Measurements from ENCODE around the gene HSP90AA1.
A peak's percentile ranks its signal among the peaks of the same experiment; 100 is the strongest.

The HSP90AA1 gene

GRCh38 chr14:102050026-102050405 is 36.8 kb downstream of the HSP90AA1 start:
- DNase-seq: no peak
- Histone ChIP-seq H4K20me1 (ENCODE audit: insufficient read depth, low read length) (0 out of 2 replicates have a peak, but pooled peaks cover 9% of the 10 kb centered on the region), H3K27ac (ENCODE audit: low read length) (no peak overlapping the region), H3K4me3 (ENCODE audit: low read depth in 1 of 2, low read length in 2 of 2) (no peak overlapping the region), H3K36me3 (ENCODE audit: insufficient read depth, low read length) (peaks cover 59% of the 10 kb centered on the region), H3K4me2 (ENCODE audit: insufficient read depth, low read length) (no peak overlapping the region), H3K9ac (ENCODE audit: low read depth, low read length) (no peak overlapping the region), H3K79me2 (ENCODE audit: insufficient read depth, low read length) (no peaks in the 10 kb centered on the region), H3K4me1 (ENCODE audit: insufficient read depth, low read length) (no peaks in the 10 kb centered on the region), H3K9me3 (ENCODE audit: insufficient read depth, low read length, severe bottlenecking) (no peaks in the 10 kb centered on the region), H3K27me3 (ENCODE audit: insufficient read depth, low read length, poor library complexity) (no peaks in the 10 kb centered on the region), H2AFZ (ENCODE audit: low read depth, low read length) (no peak overlapping the region)
- no peak for TF ChIP-seq EZH2 (IDR thresholded peaks at IDR 0.05; ENCODE audit: borderline replicate concordance, low read depth, low read length, severe bottlenecking)
- no peak for TF ChIP-seq CTCF (IDR thresholded peaks at IDR 0.05; ENCODE audit: borderline replicate concordance, extremely low read depth, low read length, poor library complexity, severe bottlenecking)
- ATAC-seq (ENCODE audit: insufficient read depth, low read depth): no peak

- no peaks in the 10 kb centered on the region for H3K79me2 ChIP-seq (ENCODE audit: insufficient read depth, low read length)
- no peak for ATAC-seq (ENCODE audit: insufficient read depth, low read depth)
These were observed 37.4 kb downstream of the HSP90AA1 start for GRCh38 chr14:102049258-102050025.

GRCh38 chr14:102047808-102048540 is 38.9 kb downstream of the HSP90AA1 start:
- H3K4me3 ChIP-seq (ENCODE audit: low read depth in 1 of 2, low read length in 2 of 2): no peak overlapping the region
- H3K79me2 ChIP-seq (ENCODE audit: insufficient read depth, low read length): no peaks in the 10 kb centered on the region
- DNase-seq (no peak), ATAC-seq (ENCODE audit: insufficient read depth, low read depth) (no peak)
- no peak for TF ChIP-seq CTCF (IDR thresholded peaks at IDR 0.05; ENCODE audit: borderline replicate concordance, extremely low read depth, low read length, poor library complexity, severe bottlenecking)
- H3K9me3 ChIP-seq (ENCODE audit: insufficient read depth, low read length, severe bottlenecking): no peaks in the 10 kb centered on the region
- no peaks in the 10 kb centered on the region for H3K27me3 ChIP-seq (ENCODE audit: insufficient read depth, low read length, poor library complexity)
- no peak overlapping the region for H2AFZ ChIP-seq (ENCODE audit: low read depth, low read length)
- no peak overlapping the region for H3K27ac ChIP-seq (ENCODE audit: low read length)
- H3K9ac ChIP-seq (ENCODE audit: low read depth, low read length): no peak overlapping the region
- H3K4me2 ChIP-seq (ENCODE audit: insufficient read depth, low read length): no peak overlapping the region
- peaks cover 78% of the 10 kb centered on the region for H3K36me3 ChIP-seq (ENCODE audit: insufficient read depth, low read length)
- no peaks in the 10 kb centered on the region for H3K4me1 ChIP-seq (ENCODE audit: insufficient read depth, low read length)
- H4K20me1 ChIP-seq (ENCODE audit: insufficient read depth, low read length): 0 out of 2 replicates have a peak, but pooled peaks cover 9% of the 10 kb centered on the region

More at GRCh38 chr14:102049258-102050025, 37.4 kb downstream of the HSP90AA1 start:
- H3K4me3 ChIP-seq (ENCODE audit: low read depth in 1 of 2, low read length in 2 of 2): no peak overlapping the region
- H3K4me1 ChIP-seq (ENCODE audit: insufficient read depth, low read length): no peaks in the 10 kb centered on the region
- TF ChIP-seq EZH2 (IDR thresholded peaks at IDR 0.05; ENCODE audit: borderline replicate concordance, low read depth, low read length, severe bottlenecking): no peak
- peak; percentile 1 for TF ChIP-seq CTCF (IDR thresholded peaks at IDR 0.05; ENCODE audit: borderline replicate concordance, extremely low read depth, low read length, poor library complexity, severe bottlenecking)
- no peak overlapping the region for H3K4me2 ChIP-seq (ENCODE audit: insufficient read depth, low read length)
- H4K20me1 ChIP-seq (ENCODE audit: insufficient read depth, low read length): 0 out of 2 replicates have a peak, but pooled peaks cover 9% of the 10 kb centered on the region
- DNase-seq: no peak
- H3K9ac ChIP-seq (ENCODE audit: low read depth, low read length): no peak overlapping the region
- H3K27ac ChIP-seq (ENCODE audit: low read length): no peak overlapping the region
- H3K9me3 ChIP-seq (ENCODE audit: insufficient read depth, low read length, severe bottlenecking): no peaks in the 10 kb centered on the region
- no peaks in the 10 kb centered on the region for H3K27me3 ChIP-seq (ENCODE audit: insufficient read depth, low read length, poor library complexity)
- H3K36me3 ChIP-seq (ENCODE audit: insufficient read depth, low read length): peaks cover 64% of the 10 kb centered on the region
- H2AFZ ChIP-seq (ENCODE audit: low read depth, low read length): no peak overlapping the region
